Right atrium auricular region (tissue), 2 donors: ENCODE results near the gene IER5L. TPM values are rescaled to one million over a fixed set of nuclear protein-coding genes. Genes with fewer than 3 reads are reported as not detected.
"Not testable (repeated sequence)": the region's sequence is repeated elsewhere in the genome, so short reads cannot be mapped to it uniquely, and the experiment has no call there.

Experiments used
- DNase-seq: peaks from one replicate; pipeline ENCODE4 v3.0.0-alpha.2; 2019; ENCODE audit warnings: low spot score
- H3K27ac ChIP-seq, 2 donors: fragments of 200-600 bp; sonication (generic); 1 replicate in 1 of 2; 2 replicates in 1 of 2; pipeline ENCODE4 v1.5.1; 2016 to 2019
- H3K27me3 ChIP-seq, 2 donors: fragments of 200-600 bp; sonication (generic); one replicate each; pipeline versions ENCODE4 v1.5.1 to v1.6.0; 2017 to 2019
- H3K36me3 ChIP-seq: fragments of 200-600 bp; sonication (generic); one replicate; pipeline ENCODE4 v1.5.1; 2016
- H3K4me1 ChIP-seq, 2 donors: fragments of 200-600 bp; sonication (generic); one replicate each; pipeline versions ENCODE4 v1.5.1 to v1.6.0; 2017 to 2019
- H3K4me3 ChIP-seq, 2 donors: fragments of 200-600 bp; sonication (generic); 1 replicate in 1 of 2; 2 replicates in 1 of 2; pipeline ENCODE4 v1.5.1; 2017 to 2019; ENCODE audit warnings: mild to moderate bottlenecking in 1 of 2, moderate library complexity in 1 of 2
- H3K9me3 ChIP-seq, 2 donors: fragments of 200-600 bp; sonication (generic); one replicate each; pipeline ENCODE4 v1.5.1; 2019
- CTCF ChIP-seq, 2 donors: fragments of 200-600 bp; sonication (generic); IDR thresholded peaks; one replicate each; pipeline ENCODE4 v1.5.1; 2019; ENCODE audit warnings: antibody characterized with exemption in 2 of 2
- total RNA-seq, 2 donors: library from RNA; depleted of rRNA; stranded (reverse); fragments of >200 nt; gene quantifications; one replicate each; pipeline ENCODE4 v1.1.0, GENCODE V29; 2016

Gene IER5L
- total RNA-seq, 2 donors from 2014 or later, result 5.5 to 11.6 TPM

GRCh38 chr9:129133082-129133481 lies 45.0 kb downstream of the IER5L start:
- DNase-seq, result no peak
- H3K27ac ChIP-seq, result no peak overlapping the region
- H3K36me3 ChIP-seq, result peaks cover 38% of the 10 kb centered on the region
- H3K4me3 ChIP-seq, result no peak overlapping the region
- H3K9me3 ChIP-seq, result no peaks in the 10 kb centered on the region
- no peaks in the 10 kb centered on the region for H3K27me3 ChIP-seq
- H3K4me1 ChIP-seq, result peaks cover 0 to 16% of the 10 kb centered on the region in 2 donors
- TF ChIP-seq CTCF (IDR thresholded peaks at IDR 0.05), result no peak

GRCh38 chr9:129131300-129132145 lies 46.5 kb downstream of the IER5L start:
- DNase-seq, result peak; percentile 82
- peaks cover 0 to 15% of the 10 kb centered on the region in 2 donors for H3K4me1 ChIP-seq
- H3K27ac ChIP-seq, result no peak overlapping the region
- peak; percentile 95 to 98 for TF ChIP-seq CTCF (IDR thresholded peaks at IDR 0.05)
- H3K27me3 ChIP-seq, result no peaks in the 10 kb centered on the region
- H3K9me3 ChIP-seq, result no peaks in the 10 kb centered on the region
- H3K36me3 ChIP-seq, result peaks cover 35% of the 10 kb centered on the region
- H3K4me3 ChIP-seq, result no peak overlapping the region

GRCh38 chr9:129130791-129131190 lies 47.3 kb downstream of the IER5L start:
- no peaks in the 10 kb centered on the region for H3K27me3 ChIP-seq
- TF ChIP-seq CTCF (IDR thresholded peaks at IDR 0.05), result no peak
- H3K27ac ChIP-seq, result no peak overlapping the region
- no peak overlapping the region for H3K4me3 ChIP-seq
- H3K36me3 ChIP-seq, result peaks cover 33% of the 10 kb centered on the region
- no peaks in the 10 kb centered on the region for H3K9me3 ChIP-seq
- H3K4me1 ChIP-seq, result peaks cover 0 to 17% of the 10 kb centered on the region in 2 donors
- no peak for DNase-seq

- H3K27me3 ChIP-seq, H3K27ac ChIP-seq, DNase-seq, H3K4me3 ChIP-seq, H3K9me3 ChIP-seq: not testable (repeated sequence)
- peaks cover 33% of the 10 kb centered on the region for H3K36me3 ChIP-seq
- H3K4me1 ChIP-seq, result peaks cover 0 to 17% of the 10 kb centered on the region in 2 donors
Observed at GRCh38 chr9:129130271-129130670, 47.8 kb downstream of the IER5L start.

- Histone ChIP-seq H3K27ac (no peak overlapping the region), H3K36me3 (peaks cover 38% of the 10 kb centered on the region), H3K9me3 (no peaks in the 10 kb centered on the region), H3K4me1 (peaks cover 0 to 17% of the 10 kb centered on the region in 2 donors), H3K4me3 (no peak overlapping the region), H3K27me3 (no peaks in the 10 kb centered on the region)
- no peak for TF ChIP-seq CTCF (IDR thresholded peaks at IDR 0.05)
- no peak for DNase-seq
Observed at GRCh38 chr9:129128689-129129088, 49.4 kb downstream of the IER5L start.

GRCh38 chr9:129126749-129127618 lies 51.1 kb downstream of the IER5L start:
- Histone ChIP-seq H3K4me3 (no peak overlapping the region), H3K36me3 (peaks cover 34% of the 10 kb centered on the region), H3K4me1 (peaks cover 0 to 17% of the 10 kb centered on the region in 2 donors), H3K9me3 (no peaks in the 10 kb centered on the region), H3K27ac (no peak overlapping the region), H3K27me3 (no peaks in the 10 kb centered on the region)
- DNase-seq, result no peak
- no peak for TF ChIP-seq CTCF (IDR thresholded peaks at IDR 0.05)
